Astrocyte of the spinal cord (primary cell): ENCODE results near the gene PGS1.
A peak's percentile ranks its signal among the peaks of the same experiment; 100 is the strongest.

ENCODE experiments used
- DNase-seq: peaks from one replicate; pipeline ENCODE4 v3.0.0; 2011; ENCODE audit warnings: low read depth, low spot score
- H3K4me3 ChIP-seq: 2 replicates; pipeline ENCODE4 v1.5.1; 2011; ENCODE audit warnings: low read depth, mild to moderate bottlenecking, low read length, moderate library complexity
- CTCF ChIP-seq: IDR thresholded peaks from 2 replicates; pipeline ENCODE4 v1.5.1; 2012; ENCODE audit warnings: low read depth, mild to moderate bottlenecking, low read length, inconsistent platforms
- in situ Hi-C: cut with HindIII; loops from 2 replicates; pipeline ENCODE4 v1.10.0; 2017; ENCODE audit warnings: low sequenced_read_pairs

The PGS1 gene

DNA sequence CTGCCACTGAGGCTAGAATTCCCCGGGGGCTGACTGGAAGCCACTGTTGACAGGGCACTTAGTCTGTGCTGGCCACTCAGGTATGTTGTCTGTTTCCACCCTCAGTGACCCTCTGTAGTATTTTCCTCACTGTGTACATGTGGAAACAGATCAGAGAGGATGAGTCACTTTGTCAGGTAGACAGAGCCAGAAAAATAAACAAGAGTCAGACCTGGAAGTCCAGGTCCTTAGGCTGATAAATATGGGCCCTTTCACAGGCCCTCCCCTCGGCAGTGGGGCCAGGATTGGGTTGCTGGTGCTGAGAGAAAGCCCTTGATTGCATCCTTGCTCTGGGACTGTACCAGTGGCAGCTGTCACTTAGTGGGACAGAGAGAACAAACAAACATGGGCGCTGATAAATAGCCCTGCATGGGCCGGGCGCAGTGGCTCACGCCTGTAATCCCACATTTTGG, 21.3 kb downstream of the PGS1 start:
- in situ Hi-C loops = no loop called here
- TF ChIP-seq CTCF = no peak

DNA sequence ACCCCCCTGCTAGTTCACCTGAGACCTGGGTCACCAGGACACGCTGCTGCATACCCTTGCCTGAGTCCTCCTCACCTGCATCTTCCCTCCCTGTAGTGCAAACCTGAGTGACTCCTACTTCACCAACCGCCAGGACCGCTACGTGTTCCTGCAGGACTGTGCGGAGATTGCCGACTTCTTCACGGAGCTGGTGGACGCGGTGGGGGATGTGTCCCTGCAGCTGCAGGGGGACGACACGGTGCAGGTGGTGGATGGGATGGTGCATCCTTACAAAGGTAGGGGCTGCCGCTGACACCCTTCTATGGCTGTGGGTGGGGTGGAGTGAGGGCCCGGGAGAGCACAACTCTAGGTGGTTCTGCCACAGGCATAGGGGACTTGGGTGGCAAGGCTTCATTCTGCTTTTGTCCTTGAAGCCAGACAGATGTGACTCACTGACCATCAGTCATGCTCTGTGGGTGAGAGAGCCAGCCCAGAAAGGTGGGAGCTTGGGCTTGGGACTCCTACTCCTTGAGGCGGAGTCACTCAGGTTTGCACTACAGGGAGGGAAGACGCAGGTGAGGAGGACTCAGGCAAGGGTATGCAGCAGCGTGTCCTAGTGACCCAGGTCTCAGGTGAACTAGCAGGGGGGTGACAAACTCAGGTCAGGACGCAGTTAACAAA, 22.3 kb downstream of the PGS1 start:
- in situ Hi-C loops = no loop called here
- TF ChIP-seq CTCF = no peak
- no peak overlapping the region for H3K4me3 ChIP-seq
- DNase-seq = no peak

More for the DNA sequence above, 21.3 kb downstream of the PGS1 start:
- no peak for DNase-seq
- no peak overlapping the region for H3K4me3 ChIP-seq

DNA sequence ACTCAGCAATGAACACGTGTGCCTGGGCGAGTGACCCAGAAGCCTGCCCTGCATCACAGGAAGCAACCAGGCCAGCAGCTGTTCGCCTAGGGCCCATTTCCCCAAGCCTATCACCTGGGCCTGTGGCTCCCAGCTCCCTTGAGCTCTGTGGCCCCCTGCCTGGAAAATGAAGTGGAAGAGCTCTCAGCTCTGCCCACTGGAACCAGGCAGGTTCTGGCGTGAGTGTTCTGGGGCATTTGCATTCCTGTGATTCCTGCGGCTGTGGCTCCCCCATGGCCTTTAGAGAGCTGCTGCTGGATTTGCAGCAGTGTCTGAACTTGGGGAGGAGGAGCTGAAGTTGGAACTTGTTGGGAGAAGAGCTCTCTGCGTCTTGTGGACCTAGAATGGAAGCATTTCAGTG, 22.8 kb downstream of the PGS1 start:
- H3K4me3 ChIP-seq = no peak overlapping the region
- peak; percentile 56 for DNase-seq

GRCh38 chr17:78401891-78402290, 23.4 kb downstream of the PGS1 start:
- H3K4me3 ChIP-seq = no peak overlapping the region
- no peak for DNase-seq
- in situ Hi-C loops = no loop called here
- TF ChIP-seq CTCF = no peak

More for the DNA sequence above, 22.8 kb downstream of the PGS1 start:
- in situ Hi-C loops = no loop called here
- no peak for TF ChIP-seq CTCF

DNA sequence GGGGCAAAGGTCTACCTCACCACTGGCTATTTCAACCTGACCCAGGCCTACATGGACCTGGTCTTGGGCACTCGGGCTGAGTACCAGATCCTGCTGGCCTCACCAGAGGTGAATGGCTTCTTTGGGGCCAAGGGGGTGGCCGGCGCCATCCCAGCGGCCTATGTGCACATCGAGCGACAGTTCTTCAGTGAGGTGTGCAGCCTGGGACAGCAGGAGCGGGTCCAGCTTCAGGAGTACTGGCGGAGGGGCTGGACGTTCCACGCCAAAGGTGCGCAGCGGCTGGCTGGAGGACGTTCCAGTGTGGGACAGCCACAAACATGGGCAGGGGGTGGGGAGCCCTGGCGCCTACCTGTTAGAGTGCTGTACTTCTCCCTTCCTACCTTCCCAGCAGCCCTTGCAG, 25.4 kb downstream of the PGS1 start:
- in situ Hi-C loops = no loop called here
- no peak for TF ChIP-seq CTCF

GRCh38 chr17:78406396-78406795, 27.9 kb downstream of the PGS1 start:
- DNase-seq = no peak
- no peak for TF ChIP-seq CTCF
- in situ Hi-C loops = no loop called here
- H3K4me3 ChIP-seq = no peak overlapping the region

More for the DNA sequence above, 25.4 kb downstream of the PGS1 start:
- DNase-seq = no peak
- H3K4me3 ChIP-seq = no peak overlapping the region

DNA sequence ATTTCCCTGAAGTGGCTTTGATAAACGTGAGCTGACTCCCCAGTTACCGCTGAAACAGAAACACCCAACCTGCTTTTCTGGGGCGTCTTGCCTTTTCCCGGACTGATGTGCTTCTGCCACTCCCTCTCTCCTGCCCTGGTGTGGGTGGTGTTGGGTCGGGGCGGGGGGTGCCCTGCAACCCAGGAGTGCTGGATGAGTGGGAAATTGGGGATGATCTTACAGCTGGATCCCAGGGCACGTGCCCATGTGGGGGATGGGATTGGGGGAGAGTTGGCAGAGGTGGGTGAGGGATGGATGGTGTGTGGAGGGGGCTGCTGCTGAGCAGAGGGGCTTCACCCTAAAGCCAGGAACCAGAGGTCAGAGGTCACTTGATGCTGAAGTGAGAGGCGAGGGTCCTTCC, 28.5 kb downstream of the PGS1 start:
- no peak overlapping the region for H3K4me3 ChIP-seq
- no peak for TF ChIP-seq CTCF
- no peak for DNase-seq
- in situ Hi-C loops = no loop called here
